ENCODE results near the gene CPNE7. TPM values are rescaled to one million over a fixed set of nuclear protein-coding genes. Genes with fewer than 3 reads are reported as not detected.

The CPNE7 gene
- total and polyA plus RNA-seq, 9 of the 15 experiments (the other 6 are each of a cell fraction or from before 2014, with no cell fraction given): 0.30 to 73.4 (median 32.7) TPM

DNA sequence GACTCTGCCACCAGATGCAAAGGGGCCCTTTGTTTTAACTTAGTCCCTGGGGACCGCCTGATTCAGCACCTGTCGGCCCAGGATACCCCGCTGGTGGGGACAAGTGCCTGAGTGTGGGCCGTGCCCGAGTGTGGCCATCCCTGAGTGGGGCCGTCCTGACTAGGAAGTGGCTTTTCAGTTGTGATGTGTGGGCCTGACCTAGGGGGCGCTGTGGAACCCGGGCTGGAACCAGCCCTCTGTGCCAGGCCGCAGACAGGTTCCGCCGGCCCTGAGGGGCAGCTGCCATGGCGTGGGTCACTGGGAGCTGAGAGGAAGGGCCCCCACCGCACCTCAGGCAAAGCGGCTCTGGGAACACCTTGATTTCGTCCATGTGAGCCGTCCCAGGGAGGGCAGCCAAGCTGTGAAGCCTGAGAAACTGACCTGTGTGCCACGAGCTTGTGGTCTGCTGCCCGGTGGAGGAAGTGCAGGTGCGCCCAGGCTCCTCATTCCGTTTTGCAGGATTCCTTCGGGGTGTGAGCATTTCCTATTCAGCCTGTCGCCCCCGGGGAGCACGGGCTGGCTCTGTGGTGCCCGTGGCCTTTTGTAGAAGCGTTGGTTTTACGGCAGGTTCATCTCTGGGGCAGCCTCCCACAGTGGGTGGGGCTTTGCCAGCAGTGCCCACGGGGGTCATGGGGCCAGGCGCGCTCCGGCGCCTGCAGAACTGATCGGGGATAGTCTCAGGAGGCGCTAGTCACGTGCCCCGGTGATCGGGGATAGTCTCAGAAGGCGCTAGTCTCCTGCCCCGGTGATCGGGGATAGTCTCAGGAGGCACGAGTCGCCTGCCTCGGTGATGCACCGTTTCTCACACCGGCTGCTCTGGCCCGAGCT, 9.8 kb upstream of the CPNE7 start (continued):
- TF ChIP-seq CTCF (IDR thresholded peaks at IDR 0.05 in 2 of 3, conservative IDR thresholded peaks at IDR 0.05 in 1 of 3; ENCODE audit: insufficient read depth in 2 of 3, low read depth in 1 of 3, low read length in 3 of 3) (peak; percentile 51 to 83 (median 56)), ZC3H11A (IDR thresholded peaks at IDR 0.05; ENCODE audit: low read depth, low read length) (no peak), TARDBP (IDR thresholded peaks at IDR 0.05) (no peak), ZNF778 (CRISPR knock-in tag; IDR thresholded peaks at IDR 0.05) (no peak), HOMEZ (CRISPR knock-in tag; IDR thresholded peaks at IDR 0.05) (no peak), ZNF584 (CRISPR knock-in tag; IDR thresholded peaks at IDR 0.05; ENCODE audit: low read depth) (no peak), CXXC5 (CRISPR knock-in tag; IDR thresholded peaks at IDR 0.05) (peak; percentile 50), E2F6 (IDR thresholded peaks at IDR 0.05; ENCODE audit: borderline replicate concordance in 1 of 2, extremely low read depth in 1 of 2, insufficient read depth in 1 of 2, insufficient read length in 1 of 2, low read depth in 1 of 2, low read length in 1 of 2, poor library complexity in 1 of 2, severe bottlenecking in 1 of 2) (peak in 1 of 2 experiments; percentile 66), NELFE (IDR thresholded peaks at IDR 0.05; ENCODE audit: insufficient read depth, insufficient read length) (no peak), FOXA1 (IDR thresholded peaks at IDR 0.05; ENCODE audit: borderline replicate concordance) (no peak), BCL6 (CRISPR knock-in tag; IDR thresholded peaks at IDR 0.05) (no peak), NCOA2 (IDR thresholded peaks at IDR 0.05; ENCODE audit: partially characterized antibody in 2 of 2) (no peak), ZNF780A (CRISPR knock-in tag; IDR thresholded peaks at IDR 0.05) (no peak), HBP1 (CRISPR knock-in tag; IDR thresholded peaks at IDR 0.05) (peak; percentile 19; the same call in 1 of the 2 replicates), ARHGAP35 (IDR thresholded peaks at IDR 0.05; ENCODE audit: partially characterized antibody) (no peak)
- TF ChIP-seq, protein P1, sequence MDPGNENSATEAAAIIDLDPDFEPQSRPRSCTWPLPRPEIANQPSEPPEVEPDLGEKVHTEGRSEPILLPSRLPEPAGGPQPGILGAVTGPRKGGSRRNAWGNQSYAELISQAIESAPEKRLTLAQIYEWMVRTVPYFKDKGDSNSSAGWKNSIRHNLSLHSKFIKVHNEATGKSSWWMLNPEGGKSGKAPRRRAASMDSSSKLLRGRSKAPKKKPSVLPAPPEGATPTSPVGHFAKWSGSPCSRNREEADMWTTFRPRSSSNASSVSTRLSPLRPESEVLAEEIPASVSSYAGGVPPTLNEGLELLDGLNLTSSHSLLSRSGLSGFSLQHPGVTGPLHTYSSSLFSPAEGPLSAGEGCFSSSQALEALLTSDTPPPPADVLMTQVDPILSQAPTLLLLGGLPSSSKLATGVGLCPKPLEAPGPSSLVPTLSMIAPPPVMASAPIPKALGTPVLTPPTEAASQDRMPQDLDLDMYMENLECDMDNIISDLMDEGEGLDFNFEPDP (CRISPR knock-in tag; IDR thresholded peaks at IDR 0.05): no peak

Data from K562 (cell line).